Left colon (tissue), 2 donors: ENCODE data around the gene PRUNE2. TPM values are rescaled to one million over a fixed set of nuclear protein-coding genes. Genes with fewer than 3 reads are reported as not detected.

ENCODE experiments used
- ATAC-seq: fragments of 200-7000 bp; cut with Tn5 transposase; one replicate; pipeline ENCODE4 v1.9.1; 2020; ENCODE audit warnings: mild to moderate bottlenecking, moderate library complexity
- DNase-seq, 2 donors: peaks; one replicate each; pipeline ENCODE4 v3.0.0-alpha.2; 2020
- intact Hi-C, 2 donors: fragments of 100-400 bp; cut with DNase I in 1 of 2; cut with micrococcal nuclease in 1 of 2; formaldehyde crosslinking; loops; one replicate each; pipeline versions ENCODE4 v1.11.2 to v1.14.0; 2022; cut with DNase I, micrococcal nuclease
- total RNA-seq, 2 donors: library from RNA; stranded (reverse); fragmentation: NEBNext Ultra II Directional; extraction: Animal tissue kit (Norgen Biotek cat#: 25700); gene quantifications; one replicate each; pipeline ENCODE4 v1.2.1, GENCODE V29; 2021
- donor health status: DM: no; HTN: no; CAD: no.
- donor health status: DM: yes; HTN: yes; CAD: no.

The PRUNE2 gene
- total RNA-seq, 2 donors from 2014 or later: 33.6 to 80.5 TPM

DNA sequence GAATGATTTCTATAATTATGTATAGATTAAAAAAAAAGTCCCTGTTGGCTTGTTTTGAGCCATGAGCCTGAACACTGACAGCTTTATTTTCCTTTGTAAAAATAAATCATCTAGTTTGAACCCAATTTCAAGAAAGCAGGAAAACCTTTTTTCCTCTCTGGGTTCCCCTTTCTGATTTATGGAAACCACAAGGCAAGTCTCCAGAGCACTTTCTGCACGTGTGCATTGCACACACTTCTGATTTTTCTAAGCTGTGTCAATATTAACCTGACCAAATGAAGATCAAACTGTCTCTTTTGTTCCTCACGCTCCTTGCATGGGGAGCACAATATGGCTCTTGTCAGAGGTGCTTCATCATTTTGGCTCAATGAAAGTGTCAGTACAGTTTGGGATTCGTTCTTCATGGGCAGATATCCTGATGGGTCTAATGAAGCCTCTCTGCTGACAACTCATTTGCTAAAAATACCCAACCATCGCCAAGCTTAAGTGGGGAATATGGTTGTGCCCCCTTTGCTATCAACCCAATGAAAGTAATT lies 180.8 kb downstream of the PRUNE2 start:
- intact Hi-C loops: no loop called here
- DNase-seq (no peak), ATAC-seq (no peak)

DNA sequence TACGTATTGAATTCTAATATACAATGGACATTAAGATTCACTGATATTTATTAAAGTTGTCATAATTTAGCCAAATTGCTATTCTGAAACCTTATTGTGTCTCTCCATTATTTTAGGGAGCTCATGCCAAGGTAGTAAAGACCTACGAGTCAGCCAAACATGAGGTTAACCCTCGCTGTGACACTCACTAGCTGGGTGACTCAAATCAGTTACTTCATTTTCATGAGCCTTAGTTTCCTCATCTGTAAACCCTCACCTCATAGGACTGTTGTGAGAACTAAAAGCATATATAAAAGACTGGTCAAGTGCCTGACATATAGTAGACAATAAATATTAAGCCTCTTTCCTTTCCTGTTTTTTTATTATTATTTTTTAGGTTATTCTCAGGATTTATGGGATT lies 185.7 kb downstream of the PRUNE2 start:
- DNase-seq: no peak
- intact Hi-C loops: no loop called here
- ATAC-seq: no peak

DNA sequence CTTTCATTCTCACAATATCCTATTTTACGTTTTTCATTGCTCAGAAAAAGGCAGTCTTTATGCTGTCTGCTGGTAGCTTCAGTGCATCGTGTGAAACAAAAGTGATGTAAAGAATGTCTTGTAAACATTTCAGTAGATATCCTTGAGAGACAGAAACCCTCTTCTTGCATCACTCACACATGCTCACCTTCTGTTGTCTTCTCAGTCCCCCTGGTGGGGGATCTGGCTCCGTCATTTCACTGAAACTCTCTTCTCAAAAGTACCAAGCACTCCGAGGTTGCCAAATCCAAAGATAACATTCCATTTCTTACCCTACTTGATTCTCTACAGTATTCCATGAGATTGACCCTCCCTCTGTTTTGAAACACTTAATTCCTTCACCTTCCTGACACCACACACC lies 187.7 kb downstream of the PRUNE2 start:
- DNase-seq (no peak), ATAC-seq (no peak)
- intact Hi-C loops: no loop called here

DNA sequence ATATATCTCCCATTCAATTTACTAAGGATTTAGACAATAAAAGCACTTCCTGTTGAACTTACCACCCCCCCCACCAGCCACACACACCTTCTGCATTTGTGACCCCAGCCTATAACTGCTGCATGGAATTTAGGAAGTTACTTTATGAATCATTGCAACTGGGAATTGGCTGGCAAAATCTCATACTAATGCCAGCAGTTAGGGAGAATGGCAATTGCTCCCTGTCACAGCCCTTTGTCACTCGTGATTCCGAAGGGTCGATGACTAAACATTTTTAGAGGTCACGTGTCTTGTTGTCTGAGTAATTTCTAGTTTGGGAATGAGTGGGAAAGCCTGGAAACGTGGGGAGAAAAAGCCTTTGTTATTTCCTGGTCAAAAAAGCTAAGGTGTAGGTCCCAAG lies 188.3 kb downstream of the PRUNE2 start:
- DNase-seq: no peak
- intact Hi-C loops: no loop called here
- ATAC-seq: peak; percentile 56

DNA sequence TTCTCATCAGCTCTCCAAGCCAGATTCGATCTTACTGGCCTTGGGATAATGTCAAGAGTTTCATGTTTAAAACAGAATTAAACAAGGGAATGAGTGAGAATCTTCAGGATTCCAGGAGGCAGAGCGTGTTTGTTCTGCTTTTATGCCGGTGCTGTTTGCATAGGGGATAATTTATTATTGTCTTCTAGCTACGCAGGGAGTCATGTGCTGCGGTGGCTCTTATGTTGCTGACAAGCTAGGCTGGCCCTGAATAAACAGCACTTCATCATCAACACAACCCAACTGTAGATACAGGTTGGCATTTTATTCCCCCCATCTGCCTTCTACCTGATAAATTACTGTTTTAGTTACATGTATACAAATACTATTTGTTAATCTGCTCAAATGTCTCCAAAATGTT lies 188.7 kb downstream of the PRUNE2 start:
- DNase-seq (no peak), ATAC-seq (peak; percentile 76)
- intact Hi-C loops: no loop called here

DNA sequence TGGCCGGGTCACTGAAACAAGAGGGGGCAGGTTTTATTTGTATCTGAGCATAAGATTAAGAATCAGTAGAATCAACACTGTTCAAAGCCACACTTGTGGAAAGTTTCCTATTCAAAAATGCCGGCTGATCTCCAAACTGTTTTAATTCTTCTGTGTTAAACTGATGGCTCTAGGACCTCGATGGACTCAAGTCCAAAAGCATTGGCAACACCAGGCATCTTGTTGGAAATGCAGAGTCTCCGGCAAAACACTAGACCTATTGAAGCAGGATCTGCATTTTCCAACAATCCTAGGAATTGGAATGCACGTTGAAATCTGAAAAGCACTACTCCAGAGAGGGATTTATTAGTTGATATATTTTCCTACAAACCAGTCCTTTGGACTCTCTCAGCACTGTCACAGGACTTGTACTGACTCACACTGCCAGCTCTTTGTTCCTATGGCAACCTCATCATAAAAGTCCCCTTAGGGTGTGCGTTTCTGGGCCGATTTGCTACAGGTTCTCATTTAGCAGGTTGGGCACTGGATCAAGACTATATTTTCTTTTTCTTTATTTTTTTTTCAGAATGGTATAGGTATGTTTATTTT lies 189.7 kb downstream of the PRUNE2 start:
- intact Hi-C loops: no loop called here
- ATAC-seq (peak; percentile 60), DNase-seq (no peak)

DNA sequence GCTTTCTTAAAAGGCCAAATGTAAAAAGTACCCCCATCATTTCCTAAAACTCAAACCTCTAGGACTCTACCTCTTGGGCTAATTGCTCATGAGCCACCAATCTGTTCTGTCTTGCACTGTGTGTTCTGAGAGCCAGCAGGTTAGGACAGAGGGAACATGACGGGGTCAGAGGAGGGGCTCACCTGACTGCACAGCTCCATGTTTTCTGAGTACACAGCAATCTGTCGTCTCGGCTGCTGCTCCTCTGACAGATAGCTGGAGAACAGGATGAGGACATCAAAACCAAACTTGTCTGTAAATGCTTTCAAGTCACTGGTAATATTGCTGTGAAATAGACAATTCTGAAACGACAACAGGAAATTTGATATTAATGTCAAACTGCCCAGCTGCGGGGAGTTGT lies 192.5 kb downstream of the PRUNE2 start:
- ATAC-seq: no peak
- intact Hi-C loops: no loop called here
- no peak for DNase-seq

DNA sequence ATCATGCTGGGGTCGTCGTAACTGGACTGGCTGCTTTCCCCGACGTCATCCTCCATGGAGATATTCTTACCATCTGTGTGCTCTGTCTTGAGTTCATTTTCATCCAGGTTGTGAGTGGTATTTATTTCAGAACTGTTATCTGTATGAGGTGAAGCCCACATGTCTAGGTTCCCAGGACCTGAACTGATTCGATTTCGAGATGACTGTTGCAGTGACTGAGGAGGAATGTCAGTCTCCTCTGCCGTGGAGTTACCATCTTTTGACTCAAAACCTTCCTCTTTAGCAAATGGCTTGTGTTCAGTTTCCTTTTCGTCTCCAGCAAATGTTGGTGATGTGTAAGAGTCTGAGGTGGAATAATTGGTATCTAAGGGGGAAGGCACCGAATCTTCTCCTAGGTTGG lies 196.9 kb downstream of the PRUNE2 start:
- ATAC-seq: no peak
- intact Hi-C loops: loop anchor here in 1 of 2 donors (5.0 kb wide), 1 partner anchor 262 kb away; no protein-coding TSS in a partner anchor
- DNase-seq: no peak

DNA sequence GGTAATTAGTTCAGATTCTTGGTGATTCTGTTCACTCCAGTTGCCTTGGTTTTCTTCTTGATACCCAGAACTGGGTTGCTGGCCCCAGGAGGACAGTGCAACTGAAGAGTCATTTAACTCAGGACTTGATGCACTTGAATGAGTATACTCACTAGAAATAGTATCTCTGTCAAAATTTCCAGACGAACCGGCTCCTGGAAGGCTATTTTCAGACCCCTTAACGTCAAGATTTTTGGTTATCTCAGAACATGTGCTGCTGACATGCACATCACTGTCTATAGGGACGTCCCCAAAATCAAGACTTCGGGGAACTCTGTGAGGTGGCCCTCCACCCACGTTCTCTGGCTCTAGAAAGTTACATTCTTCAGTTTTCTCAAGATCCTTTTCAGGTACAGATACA lies 198.4 kb downstream of the PRUNE2 start:
- intact Hi-C loops: loop anchor here in 1 of 2 donors (5.0 kb wide), 1 partner anchor 260 kb away; no protein-coding TSS in a partner anchor
- no peak for DNase-seq
- no peak for ATAC-seq

DNA sequence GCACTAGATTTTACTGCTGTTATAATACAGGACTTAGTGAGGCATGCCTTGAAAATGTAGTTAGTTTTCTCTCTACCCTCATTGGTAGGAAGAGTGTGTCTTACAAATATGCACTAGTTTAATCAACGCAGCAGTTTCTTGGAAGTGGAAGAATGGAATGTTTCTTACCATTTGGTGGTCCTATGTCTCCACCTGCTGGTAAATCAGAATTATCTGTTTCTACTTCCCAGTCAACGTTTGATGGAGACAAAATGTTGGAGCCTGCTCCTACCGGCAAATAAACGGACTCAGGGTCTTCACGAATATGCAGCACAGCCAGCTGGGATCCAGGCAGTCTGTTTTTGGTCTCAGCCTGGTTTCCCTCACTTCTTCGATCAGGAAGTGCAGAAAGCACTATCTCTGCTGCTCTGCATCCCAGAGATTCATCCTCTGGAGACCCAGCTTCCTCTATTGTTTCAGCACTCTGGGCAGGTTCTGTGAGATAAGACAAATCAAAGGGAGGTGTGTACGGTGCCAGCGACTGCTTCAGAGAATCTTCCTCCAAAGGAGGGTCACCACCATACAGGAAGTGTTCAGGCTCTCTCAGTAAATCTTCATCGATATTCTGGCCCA lies 201.2 kb downstream of the PRUNE2 start:
- intact Hi-C loops: loop anchor here in 1 of 2 donors (5.0 kb wide), 1 partner anchor 257 kb away; no protein-coding TSS in a partner anchor
- no peak for DNase-seq
- ATAC-seq: peak; percentile 74

DNA sequence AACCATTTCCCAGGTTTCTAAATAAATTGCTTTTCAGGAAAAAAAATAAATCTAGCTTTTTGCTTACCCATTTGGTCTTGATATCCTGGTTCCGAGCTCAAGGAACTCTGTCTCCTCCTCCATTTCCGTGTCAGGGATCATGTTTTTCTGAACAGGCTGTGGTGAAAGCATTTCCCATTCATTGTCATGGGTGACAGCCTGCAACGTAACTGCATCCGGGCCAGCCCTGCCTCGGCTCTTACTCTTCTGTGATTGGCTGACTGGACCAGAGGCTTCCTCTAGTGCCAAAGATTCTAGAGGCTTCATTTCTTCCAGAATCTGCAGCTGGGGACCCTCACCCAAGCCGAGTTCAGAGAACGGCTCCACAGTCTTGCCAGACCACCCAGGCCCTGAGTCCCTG lies 202.6 kb downstream of the PRUNE2 start:
- ATAC-seq (no peak), DNase-seq (no peak)

DNA sequence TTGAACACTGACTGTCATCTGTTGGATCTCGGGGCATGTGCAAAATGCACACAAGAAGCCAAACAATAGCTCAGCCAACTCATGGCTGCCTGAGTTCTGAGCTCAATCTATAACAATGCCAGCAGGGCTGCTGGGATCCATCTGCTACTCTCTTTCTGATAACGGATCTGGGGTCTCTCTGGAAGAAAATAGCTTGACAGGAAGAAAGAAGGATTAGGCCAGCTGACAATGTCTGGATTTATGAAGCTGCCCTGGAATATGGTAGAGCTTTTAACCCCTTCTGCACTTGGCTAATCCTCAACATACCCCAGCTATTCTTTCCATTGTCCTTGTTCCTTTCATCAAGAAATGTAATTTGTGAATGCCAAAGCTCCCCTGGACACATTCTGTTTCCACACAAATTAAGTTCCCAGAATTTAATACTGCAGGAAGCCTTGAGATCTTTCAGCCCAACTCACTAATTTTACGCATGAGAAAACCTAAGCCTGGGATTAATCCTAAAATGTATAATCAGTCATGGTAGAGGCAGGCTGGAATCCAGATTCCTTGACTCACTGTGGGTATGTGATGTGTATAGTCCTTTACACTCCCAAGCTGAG lies 204.4 kb downstream of the PRUNE2 start:
- ATAC-seq (no peak), DNase-seq (no peak)
- intact Hi-C loops: no loop called here

More for the DNA sequence above, 202.6 kb downstream of the PRUNE2 start:
- intact Hi-C loops: no loop called here

DNA sequence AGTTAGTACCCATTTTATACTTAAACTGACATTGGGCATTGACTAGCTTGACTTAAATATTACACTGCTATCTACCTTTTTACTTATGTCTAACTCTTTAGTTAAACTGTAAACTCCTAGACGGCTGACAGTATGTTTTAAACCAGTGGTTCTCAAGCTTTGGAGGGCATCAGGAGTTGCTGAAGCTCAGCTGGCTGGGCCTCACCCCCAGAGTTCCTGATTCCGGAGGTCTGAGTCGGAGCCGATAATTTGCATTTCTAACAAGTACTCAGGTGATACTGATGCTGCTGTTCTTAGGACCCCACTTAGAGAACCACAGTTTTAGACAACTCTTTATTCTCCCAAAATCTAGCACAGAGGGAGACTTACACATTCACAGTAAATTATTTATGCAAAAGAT lies 205.0 kb downstream of the PRUNE2 start:
- no peak for ATAC-seq
- intact Hi-C loops: no loop called here

DNA sequence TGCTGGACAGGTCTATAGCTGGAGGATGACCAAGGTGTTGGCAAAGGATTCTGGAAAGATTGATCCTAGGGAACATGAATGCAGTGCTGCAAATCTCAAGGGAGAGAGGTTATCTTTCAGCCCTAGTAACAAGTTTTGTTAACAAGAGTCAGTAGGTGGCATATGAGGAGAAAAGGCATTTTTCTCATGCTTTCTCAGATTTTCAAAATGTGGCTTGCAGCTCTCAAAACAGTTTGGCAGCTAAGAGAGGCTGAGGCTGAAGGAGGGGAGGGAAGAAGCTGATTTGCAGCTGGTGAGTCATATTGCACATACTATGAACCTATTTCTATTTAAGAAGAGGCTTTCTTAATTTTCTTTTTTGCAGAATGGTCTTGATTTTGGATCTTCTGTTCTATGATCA lies 205.9 kb downstream of the PRUNE2 start:
- DNase-seq (no peak), ATAC-seq (no peak)
- intact Hi-C loops: no loop called here

More for the DNA sequence above, 205.0 kb downstream of the PRUNE2 start:
- DNase-seq: no peak

DNA sequence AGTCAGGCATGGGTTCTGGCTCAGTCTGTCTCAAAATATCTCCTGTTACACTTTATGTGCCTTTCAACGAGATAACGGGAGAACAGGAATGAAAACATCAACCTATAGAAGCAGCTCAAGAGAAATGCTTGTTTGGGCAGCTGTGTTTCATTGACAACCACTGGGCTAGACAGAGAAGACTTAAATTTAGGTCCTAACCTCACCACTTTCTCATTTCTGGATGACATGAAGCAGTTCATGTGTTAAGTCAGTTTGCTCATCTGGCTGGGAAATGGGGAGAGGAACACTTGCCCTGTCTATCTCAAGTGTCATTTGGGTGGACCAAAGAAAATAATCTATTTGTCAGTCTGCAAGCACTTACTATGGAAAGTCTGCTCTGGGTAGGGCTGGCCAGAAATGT lies 208.4 kb downstream of the PRUNE2 start:
- no peak for ATAC-seq
- DNase-seq: no peak
- intact Hi-C loops: no loop called here

DNA sequence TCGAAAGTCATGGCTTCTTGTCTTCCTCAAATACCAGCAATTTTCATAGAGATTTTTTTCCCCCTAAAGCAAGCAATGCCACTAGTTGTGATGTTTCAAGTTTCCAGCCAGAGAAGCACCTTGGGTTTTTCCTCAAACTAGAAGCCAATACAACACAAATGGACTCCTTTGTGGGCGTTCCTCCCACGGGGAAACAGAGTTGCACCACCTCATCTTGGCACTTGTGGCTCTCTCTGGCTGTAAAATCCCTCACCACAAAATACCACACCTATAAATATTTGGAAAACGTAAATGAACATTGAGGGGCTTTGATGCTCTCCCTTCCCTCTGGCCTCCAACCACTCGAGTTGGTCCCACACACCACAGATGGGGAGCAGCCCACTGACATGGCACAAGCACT lies 208.8 kb downstream of the PRUNE2 start:
- no peak for DNase-seq
- ATAC-seq: no peak

DNA sequence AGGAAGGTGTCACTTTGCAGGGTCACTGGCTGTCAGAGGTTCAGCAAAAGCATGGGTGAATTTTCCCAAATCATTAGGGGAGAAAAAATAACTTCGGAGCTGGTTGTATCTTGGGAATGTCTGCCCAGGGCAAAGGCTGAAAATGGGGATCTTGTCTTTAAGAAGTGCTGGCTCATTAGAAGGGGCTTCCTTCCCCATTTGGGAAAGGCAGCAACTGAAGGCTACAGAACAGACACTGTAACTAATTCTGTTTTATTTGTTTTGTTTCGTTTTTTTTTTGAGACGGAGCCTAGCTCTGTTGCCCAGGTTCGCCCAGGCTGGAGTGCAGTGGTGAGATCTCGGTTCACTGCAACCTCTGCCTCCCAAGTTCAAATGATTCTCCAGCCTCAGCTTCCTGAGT lies 212.0 kb downstream of the PRUNE2 start:
- ATAC-seq: no peak
- DNase-seq: no peak
- intact Hi-C loops: no loop called here

More for the DNA sequence above, 208.8 kb downstream of the PRUNE2 start:
- intact Hi-C loops: no loop called here

DNA sequence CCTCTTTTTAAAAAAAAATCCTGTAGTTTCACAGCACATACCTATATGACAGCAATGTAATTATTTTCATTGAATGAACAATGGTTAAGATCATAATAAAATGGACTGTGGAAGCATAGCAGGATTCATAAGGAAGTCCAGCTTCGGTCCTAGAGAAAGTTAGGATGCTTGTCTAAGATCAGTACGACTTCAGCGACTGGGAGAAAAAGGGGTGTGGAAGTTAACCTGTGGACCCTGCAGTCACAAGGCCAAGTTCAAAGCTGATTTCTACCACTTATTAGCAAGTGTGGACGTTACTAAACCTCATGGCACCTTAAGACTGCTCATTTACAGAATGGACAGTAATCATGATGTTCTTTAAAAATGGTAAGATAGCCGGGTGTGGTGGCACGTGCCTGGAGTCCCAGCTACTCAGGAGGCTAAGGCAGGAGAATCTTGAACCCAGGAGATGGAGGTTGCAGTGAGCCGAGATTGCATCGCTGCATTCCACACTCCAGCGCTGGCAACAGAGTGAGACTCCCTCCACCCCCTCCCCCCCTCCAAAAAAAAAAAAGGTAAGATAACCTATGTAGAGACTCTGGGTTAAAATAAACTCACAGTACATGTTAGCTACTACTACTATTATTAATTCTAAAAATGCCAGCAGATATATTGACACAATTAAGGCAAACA lies 213.3 kb downstream of the PRUNE2 start:
- ATAC-seq (peak; percentile 53), DNase-seq (no peak)
- intact Hi-C loops: no loop called here

DNA sequence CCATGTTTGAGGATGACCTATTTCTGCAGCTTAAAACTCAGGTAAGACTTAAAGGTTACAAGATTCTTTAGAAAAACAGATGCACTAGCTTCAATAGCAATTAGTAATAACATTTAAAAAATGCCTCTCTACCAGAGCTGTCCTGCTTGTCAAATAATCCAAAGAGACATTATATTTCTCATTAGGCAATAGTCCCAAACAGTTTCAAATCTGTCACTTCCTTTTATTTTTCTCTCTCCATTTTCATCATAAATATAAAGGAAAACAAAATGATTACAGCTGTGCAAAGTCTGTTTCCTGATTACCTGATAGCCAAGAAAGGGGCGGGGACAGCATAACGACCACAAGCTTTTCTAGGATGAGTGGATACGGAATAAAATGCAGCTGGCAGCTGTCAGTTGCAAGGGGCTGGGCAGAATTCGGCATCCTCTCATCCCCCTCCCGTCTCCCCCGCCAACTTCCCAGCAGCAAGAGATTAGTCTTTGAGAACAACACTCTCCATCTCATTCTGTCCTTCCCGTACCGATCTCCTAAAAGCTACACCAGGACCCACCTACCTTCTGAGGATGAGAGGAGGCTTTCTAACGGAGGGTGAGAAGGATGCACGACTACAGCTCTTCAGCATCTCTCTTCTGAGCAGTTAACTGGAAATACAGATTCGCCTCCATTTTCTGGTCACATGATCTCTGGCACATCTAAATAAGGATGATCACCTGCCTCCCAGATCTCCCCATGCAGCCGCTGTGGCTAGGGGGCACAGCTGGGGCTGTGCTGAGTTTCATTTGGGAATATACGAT lies 214.2 kb downstream of the PRUNE2 start:
- peak; percentile 38 to 46 for DNase-seq
- ATAC-seq: peak; percentile 89
- intact Hi-C loops: no loop called here
